Suprapubic skin (tissue), 4 donors: Measurements from ENCODE around the gene ATRIP.

ENCODE experiments used
- EP300 ChIP-seq: sonication (generic); formaldehyde crosslinking; IDR thresholded peaks from one replicate; pipeline ENCODE4 v1.6.1; 2017; ENCODE audit warnings: antibody characterized with exemption
- POLR2A ChIP-seq, 2 donors: fragments of 450-650 bp; IDR thresholded peaks; one replicate each; pipeline ENCODE4 v1.6.1; 2017; ENCODE audit warnings: antibody characterized with exemption in 2 of 2, mild to moderate bottlenecking in 2 of 2, moderate library complexity in 2 of 2
- POLR2AphosphoS5 ChIP-seq, 3 donors: sonication (generic); formaldehyde crosslinking; IDR thresholded peaks; one replicate each; pipeline ENCODE4 v1.6.1; 2017; ENCODE audit warnings: antibody characterized with exemption in 3 of 3
- TF ChIP-seq, protein P1 (sequence below), 2 donors: fragments of 200-600 bp in 1 of 2; fragments of 450-650 bp in 1 of 2; sonication (generic) in 1 of 2; IDR thresholded peaks; one replicate each; pipeline ENCODE4 v1.5.1; 2016 to 2019; ENCODE audit warnings: antibody characterized with exemption in 2 of 2, mild to moderate bottlenecking in 1 of 2, moderate library complexity in 1 of 2

DNA sequence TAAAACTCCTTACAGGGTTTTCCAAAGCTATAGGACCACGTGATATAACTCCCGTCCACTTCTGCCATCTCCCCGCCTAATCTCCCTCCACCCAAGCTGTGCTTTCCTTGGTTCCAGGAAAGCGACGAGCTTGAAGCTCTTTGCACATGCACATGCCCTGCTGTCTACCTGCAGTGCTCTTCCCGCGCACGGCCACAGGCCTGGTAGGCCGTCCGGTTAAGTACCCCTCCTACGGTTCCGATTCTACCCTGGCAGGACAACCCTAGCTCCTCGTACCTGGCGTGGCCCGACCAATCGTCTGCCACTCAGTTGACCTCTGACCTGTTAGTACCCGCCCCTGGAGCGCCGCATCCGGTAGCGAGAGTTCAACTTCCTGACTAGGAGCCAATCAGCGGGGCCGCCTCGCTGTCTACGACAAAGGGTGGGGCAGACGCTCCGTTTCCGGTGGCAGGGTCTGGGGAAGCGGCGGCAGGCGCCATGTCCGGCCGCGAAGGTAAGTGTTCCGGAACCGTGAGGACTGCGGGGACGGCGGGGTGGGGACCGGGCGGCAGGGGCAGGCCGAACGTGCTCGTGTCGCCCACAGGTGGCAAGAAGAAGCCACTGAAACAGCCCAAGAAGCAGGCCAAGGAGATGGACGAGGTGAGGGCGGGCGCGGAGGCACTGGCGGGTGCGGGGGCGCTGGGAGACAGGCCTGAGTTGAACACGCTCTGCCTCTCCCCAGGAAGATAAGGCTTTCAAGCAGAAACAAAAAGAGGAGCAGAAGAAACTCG, 6.5 kb upstream of the ATRIP start, which contains the start of the genes CCDC51 and TMA7:
- TF ChIP-seq, protein P1, sequence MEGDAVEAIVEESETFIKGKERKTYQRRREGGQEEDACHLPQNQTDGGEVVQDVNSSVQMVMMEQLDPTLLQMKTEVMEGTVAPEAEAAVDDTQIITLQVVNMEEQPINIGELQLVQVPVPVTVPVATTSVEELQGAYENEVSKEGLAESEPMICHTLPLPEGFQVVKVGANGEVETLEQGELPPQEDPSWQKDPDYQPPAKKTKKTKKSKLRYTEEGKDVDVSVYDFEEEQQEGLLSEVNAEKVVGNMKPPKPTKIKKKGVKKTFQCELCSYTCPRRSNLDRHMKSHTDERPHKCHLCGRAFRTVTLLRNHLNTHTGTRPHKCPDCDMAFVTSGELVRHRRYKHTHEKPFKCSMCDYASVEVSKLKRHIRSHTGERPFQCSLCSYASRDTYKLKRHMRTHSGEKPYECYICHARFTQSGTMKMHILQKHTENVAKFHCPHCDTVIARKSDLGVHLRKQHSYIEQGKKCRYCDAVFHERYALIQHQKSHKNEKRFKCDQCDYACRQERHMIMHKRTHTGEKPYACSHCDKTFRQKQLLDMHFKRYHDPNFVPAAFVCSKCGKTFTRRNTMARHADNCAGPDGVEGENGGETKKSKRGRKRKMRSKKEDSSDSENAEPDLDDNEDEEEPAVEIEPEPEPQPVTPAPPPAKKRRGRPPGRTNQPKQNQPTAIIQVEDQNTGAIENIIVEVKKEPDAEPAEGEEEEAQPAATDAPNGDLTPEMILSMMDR (IDR thresholded peaks at IDR 0.05) = no peak
- TF ChIP-seq POLR2A (IDR thresholded peaks at IDR 0.05) (peak; percentile 91 to 95), EP300 (no peak), POLR2AphosphoS5 (IDR thresholded peaks at IDR 0.05) (peak; percentile 93 to 98 (median 95))
